Astrocyte of the spinal cord (primary cell): ENCODE measurements around the gene NINJ1.
A peak's percentile ranks its signal among the peaks of the same experiment; 100 is the strongest.

ENCODE experiments used
- DNase-seq: peaks from one replicate; pipeline ENCODE4 v3.0.0; 2011; ENCODE audit warnings: low read depth, low spot score
- H3K4me3 ChIP-seq: 2 replicates; pipeline ENCODE4 v1.5.1; 2011; ENCODE audit warnings: low read depth, mild to moderate bottlenecking, low read length, moderate library complexity
- CTCF ChIP-seq: IDR thresholded peaks from 2 replicates; pipeline ENCODE4 v1.5.1; 2012; ENCODE audit warnings: low read depth, mild to moderate bottlenecking, low read length, inconsistent platforms
- in situ Hi-C: cut with HindIII; loops from 2 replicates; pipeline ENCODE4 v1.10.0; 2017; ENCODE audit warnings: low sequenced_read_pairs

The NINJ1 gene

DNA sequence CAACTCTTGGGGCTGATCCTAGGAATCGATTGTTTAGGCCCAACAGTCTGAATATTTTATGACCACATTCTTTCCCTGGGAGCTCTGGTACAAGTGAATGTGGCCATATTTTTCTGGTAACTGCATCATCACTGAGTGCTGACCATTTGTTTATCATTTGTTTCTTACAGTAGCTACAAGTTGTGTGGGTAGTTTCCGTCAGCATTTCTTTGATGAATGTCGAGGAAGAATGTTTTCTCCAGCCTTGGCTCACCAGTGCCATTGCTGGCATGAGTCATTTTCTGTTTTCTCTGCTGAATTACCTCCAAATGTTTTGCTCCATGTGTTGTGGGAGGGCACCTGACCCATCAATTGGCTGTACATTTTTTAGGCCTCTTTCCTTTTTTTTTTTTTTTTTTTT lies 52.1 kb downstream of the NINJ1 start:
- no peak for TF ChIP-seq CTCF
- DNase-seq = peak; percentile 79
- in situ Hi-C loops = no loop called here
- no peak overlapping the region for H3K4me3 ChIP-seq

DNA sequence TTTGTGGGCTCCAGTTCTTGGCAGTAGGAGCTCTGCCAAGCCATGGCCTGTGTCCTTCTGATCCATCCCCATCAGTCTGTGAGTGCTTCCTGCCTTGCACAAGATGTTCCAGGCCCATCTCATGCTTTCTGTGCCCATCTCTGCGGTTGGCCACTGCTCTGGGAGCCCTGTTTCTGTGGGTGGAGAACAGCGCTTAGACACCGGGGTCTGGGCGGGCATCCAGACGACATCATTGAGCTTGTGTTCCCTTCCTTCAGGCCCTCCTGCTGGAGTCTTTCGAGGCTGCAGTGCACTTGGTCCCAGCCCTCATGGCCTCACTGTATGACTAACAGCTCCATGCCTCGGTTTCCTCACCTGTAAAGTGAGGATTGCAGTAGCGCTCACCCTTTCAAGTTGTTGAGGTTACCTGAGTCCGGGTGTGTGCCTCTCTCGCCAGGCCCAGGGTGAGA lies 52.9 kb downstream of the NINJ1 start:
- in situ Hi-C loops = no loop called here
- TF ChIP-seq CTCF = no peak
- no peak overlapping the region for H3K4me3 ChIP-seq
- no peak for DNase-seq

GRCh38 chr9:93080406-93080805 lies 53.6 kb downstream of the NINJ1 start:
- DNase-seq = no peak
- no peak for TF ChIP-seq CTCF
- in situ Hi-C loops = no loop called here
- no peak overlapping the region for H3K4me3 ChIP-seq

- no peak for TF ChIP-seq CTCF
- DNase-seq = no peak
- no peak overlapping the region for H3K4me3 ChIP-seq
- in situ Hi-C loops = no loop called here
Measured at GRCh38 chr9:93079371-93079770, 54.7 kb downstream of the NINJ1 start.

GRCh38 chr9:93077811-93078210 lies 56.2 kb downstream of the NINJ1 start:
- H3K4me3 ChIP-seq = no peak overlapping the region
- in situ Hi-C loops = no loop called here
- TF ChIP-seq CTCF = no peak
- DNase-seq = no peak

DNA sequence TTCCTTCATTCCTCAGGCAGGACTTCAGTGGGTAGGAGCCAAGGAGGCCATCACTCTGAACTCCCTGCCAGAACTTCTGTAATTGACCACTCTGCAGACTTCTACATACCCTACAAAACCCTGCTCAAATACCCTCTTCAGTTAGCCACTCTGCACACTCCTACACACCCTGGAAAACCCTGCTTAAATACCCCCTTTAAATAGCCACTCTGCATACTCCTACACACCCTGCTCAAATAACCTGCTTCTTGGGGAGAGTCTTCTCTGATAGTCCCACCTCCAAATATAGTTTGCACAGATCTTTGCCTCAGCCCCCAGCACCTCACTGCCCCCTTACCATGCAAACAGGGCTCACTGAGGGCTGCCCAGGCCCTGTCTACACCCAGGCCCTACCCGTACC lies 56.7 kb downstream of the NINJ1 start:
- in situ Hi-C loops = no loop called here
- no peak overlapping the region for H3K4me3 ChIP-seq
- no peak for DNase-seq
- no peak for TF ChIP-seq CTCF

- no peak overlapping the region for H3K4me3 ChIP-seq
- no peak for DNase-seq
- in situ Hi-C loops = no loop called here
- no peak for TF ChIP-seq CTCF
Measured at GRCh38 chr9:93076792-93077128, 57.3 kb downstream of the NINJ1 start.
